Endothelial cell of umbilical vein (primary cell): ENCODE results near the gene PTPRO. TPM values are rescaled to one million over a fixed set of nuclear protein-coding genes. Genes with fewer than 3 reads are reported as not detected.

Experiments used
- BruUV-seq: library from RNA; stranded (reverse); fragments of 400-500 nt; replicated peaks from 2 replicates; lab custom pipeline; 2021; lab: Mats Ljungman, UMichigan
- CTCF ChIA-PET: fragments of 300-600, 350-600 bp; sonication (Branson Sonifier 250); formaldehyde crosslinking; loops from one replicate; lab custom pipeline; 2021; ENCODE audit warnings: antibody characterized with exemption, inconsistent platforms; lab: Charles Lee
- POLR2A ChIA-PET: fragments of 300-600, 350-600 bp; sonication (Branson Sonifier 250); formaldehyde crosslinking; loops from one replicate; lab custom pipeline; 2021; ENCODE audit warnings: antibody characterized with exemption, inconsistent platforms; lab: Charles Lee
- DNase-seq: peaks from one replicate; pipeline ENCODE4 v3.0.0-alpha.2; 2011; ENCODE audit warnings: low read depth, low spot score
- FAIRE-seq: peaks from 2 replicates; lab custom pipeline; 2011; peaks lifted over from hg19 to GRCh38; lab: Jason Lieb, UNC
- H2AFZ ChIP-seq: 2 replicates; pipeline ENCODE4 v1.6.0; 2012; ENCODE audit warnings: low read depth, low read length, control low read depth, inconsistent platforms
- H3K27ac ChIP-seq: 2 replicates; pipeline ENCODE4 v1.5.1; 2011; ENCODE audit warnings: low read depth, mild to moderate bottlenecking, control low read depth, low read length, moderate library complexity; ENCODE audit not compliant: insufficient read depth
- H3K27me3 ChIP-seq, 2 experiments: 2 replicates each; pipeline versions ENCODE4 v1.6.0 to v1.6.1; 2011; ENCODE audit warnings: low read length in 2 of 2, mixed read lengths in 1 of 2; ENCODE audit not compliant: control insufficient read depth in 2 of 2, insufficient read depth in 2 of 2
- H3K36me3 ChIP-seq, 2 experiments: 2 replicates in 1 of 2; 3 replicates in 1 of 2; pipeline ENCODE4 v1.5.1; 2011; ENCODE audit warnings: low read length in 2 of 2, mild to moderate bottlenecking in 1 of 2, moderate library complexity in 1 of 2; ENCODE audit not compliant: control insufficient read depth in 2 of 2, insufficient read depth in 2 of 2; ENCODE audit errors: extremely low read depth in 1 of 2
- H3K4me1 ChIP-seq: 3 replicates; pipeline ENCODE4 v1.5.1; 2011; ENCODE audit warnings: mild to moderate bottlenecking, low read length; ENCODE audit not compliant: control insufficient read depth, insufficient read depth; ENCODE audit errors: extremely low read depth
- H3K4me2 ChIP-seq: 2 replicates; pipeline ENCODE4 v1.6.1; 2011; ENCODE audit warnings: low read length, control low read depth, mixed read lengths; ENCODE audit not compliant: insufficient read depth
- H3K4me3 ChIP-seq, 3 experiments: fragments of 200-600 bp in 1 of 3; sonication (generic), shearing (Covaris generic) in 1 of 3; replicated peaks in 1 of 3; 2 replicates each; pipeline ENCODE4 v1.5.1; 2011 to 2016; ENCODE audit warnings: control low read depth in 3 of 3, low read length in 3 of 3, mild to moderate bottlenecking in 2 of 3, inconsistent platforms in 1 of 3, low read depth in 1 of 3, moderate library complexity in 1 of 3; ENCODE audit not compliant: insufficient read depth in 1 of 3
- H3K79me2 ChIP-seq: 2 replicates; pipeline ENCODE4 v1.6.0; 2012; ENCODE audit warnings: low read length, inconsistent platforms; ENCODE audit not compliant: control insufficient read depth, insufficient read depth
- H3K9ac ChIP-seq: replicated peaks from 2 replicates; pipeline ENCODE3; 2011; ENCODE audit warnings: low read length, control low read depth; ENCODE audit not compliant: insufficient read depth; ENCODE audit errors: extremely low read depth
- H3K9me1 ChIP-seq: replicated peaks from 3 replicates; pipeline ENCODE4 v1.6.0; 2011; ENCODE audit warnings: mild to moderate bottlenecking, low read length; ENCODE audit not compliant: control insufficient read depth, insufficient read depth; ENCODE audit errors: extremely low read depth
- H3K9me3 ChIP-seq: replicated peaks from 2 replicates; pipeline ENCODE4 v1.5.1; 2012; ENCODE audit warnings: low read length, inconsistent platforms; ENCODE audit not compliant: control insufficient read depth, insufficient read depth
- H4K20me1 ChIP-seq: replicated peaks from 2 replicates; pipeline ENCODE3; 2011; ENCODE audit warnings: mild to moderate bottlenecking, low read length; ENCODE audit not compliant: control insufficient read depth, insufficient read depth; ENCODE audit errors: extremely low read depth
- EZH2 ChIP-seq: IDR thresholded peaks from 2 replicates; pipeline ENCODE4 v1.6.1; 2012; ENCODE audit warnings: borderline replicate concordance, low read depth, mild to moderate bottlenecking, moderate library complexity, low read length, inconsistent platforms; ENCODE audit not compliant: severe bottlenecking
- FOS ChIP-seq: IDR thresholded peaks from 2 replicates; pipeline ENCODE4 v1.6.1; 2011; ENCODE audit warnings: mild to moderate bottlenecking, low read length, moderate library complexity, borderline replicate concordance; ENCODE audit not compliant: insufficient read depth
- GATA2 ChIP-seq: IDR thresholded peaks from 2 replicates; pipeline ENCODE4 v1.7.0; 2011; ENCODE audit warnings: low read depth, mild to moderate bottlenecking, moderate library complexity, mixed read lengths, low read length; ENCODE audit not compliant: insufficient read length, insufficient read depth
- JUN ChIP-seq: IDR thresholded peaks from 2 replicates; pipeline ENCODE4 v1.6.1; 2011; ENCODE audit warnings: borderline replicate concordance, low read depth; ENCODE audit not compliant: insufficient read length, insufficient read depth
- MAX ChIP-seq: IDR thresholded peaks from 2 replicates; pipeline ENCODE4 v1.6.1; 2011; ENCODE audit not compliant: insufficient read depth, insufficient read length
- MYC ChIP-seq: IDR thresholded peaks from one replicate; pipeline ENCODE4 v1.6.1; 2011; ENCODE audit warnings: mild to moderate bottlenecking, low read depth, low read length
- POLR2A ChIP-seq: IDR thresholded peaks from 2 replicates; pipeline ENCODE4 v1.6.1; 2012; ENCODE audit warnings: low read depth, mild to moderate bottlenecking, control low read depth, low read length
- POLR2AphosphoS5 ChIP-seq: IDR thresholded peaks from 2 replicates; pipeline ENCODE4 v1.6.1; 2012; ENCODE audit warnings: low read depth, mild to moderate bottlenecking, control low read depth, low read length, moderate library complexity; ENCODE audit not compliant: insufficient read depth
- dilution Hi-C: fragments of 300-500 bp; cut with MboI; formaldehyde crosslinking; loops from one replicate; pipeline ENCODE4 v1.15.0; 2019; ENCODE audit warnings: low sequenced_read_pairs; ENCODE audit not compliant: extremely low pct_ligation_motif_present
- intact Hi-C: fragments of 100-400 bp; cut with micrococcal nuclease; formaldehyde crosslinking; loops from one replicate; pipeline ENCODE4 v1.10.0; 2022
- polyA plus RNA-seq, 4 experiments: library from polyadenylated mRNA; depleted of rRNA in 3 of 4; stranded (reverse) in 3 of 4; unstranded in 1 of 4; fragments of >200 nt; gene quantifications; 2 replicates each; pipeline versions ENCODE4 v1.2.1 to v1.2.3, GENCODE V29; 2011 to 2012; ENCODE audit warnings: missing spikeins in 1 of 4
- total RNA-seq: library from RNA; stranded (reverse); gene quantifications from 2 replicates; pipeline ENCODE4 v1.2.3, GENCODE V29; 2021
- TF ChIP-seq, protein P1 (sequence below), 2 donors: IDR thresholded peaks; 1 replicate in 1 of 2; 2 replicates in 1 of 2; pipeline ENCODE4 v1.5.1; 2011; ENCODE audit warnings: low read length in 2 of 2, mild to moderate bottlenecking in 2 of 2, moderate library complexity in 2 of 2, control low read depth in 1 of 2, inconsistent platforms in 1 of 2, low read depth in 1 of 2; ENCODE audit not compliant: insufficient read depth in 1 of 2; ENCODE audit errors: extremely low read depth in 1 of 2

PTPRO gene
- total and polyA plus RNA-seq, 2 donors (not counting 3 experiments of a cell fraction or from before 2014, with no cell fraction given), result not detected

DNA sequence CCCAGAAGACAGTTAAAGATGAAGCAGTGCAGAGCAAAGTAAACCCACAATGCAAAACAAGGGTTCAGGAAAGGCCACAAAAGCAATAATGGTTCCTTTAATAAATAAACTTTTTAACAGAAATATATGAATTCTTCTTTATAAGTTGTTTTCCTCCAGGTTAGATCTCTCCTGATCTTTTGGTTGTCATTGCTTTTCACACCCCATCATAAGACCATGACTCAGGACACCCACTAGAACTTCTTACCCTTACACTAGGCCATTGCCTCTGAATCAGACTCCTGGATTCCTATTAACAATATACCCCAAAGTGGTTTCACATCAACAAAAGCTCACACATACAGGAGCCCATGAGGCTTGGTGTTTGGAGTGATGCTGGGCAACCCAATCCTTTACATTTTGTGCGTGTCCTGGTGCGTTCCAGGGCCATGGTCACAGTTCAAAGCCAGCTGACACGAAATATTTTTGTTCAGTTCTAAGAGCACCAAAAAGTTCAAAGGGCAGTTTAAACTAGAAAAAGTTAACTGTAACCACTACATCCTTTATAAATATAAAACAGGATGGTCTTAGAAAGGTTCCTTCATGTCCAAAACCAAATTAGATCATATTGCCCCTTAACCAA is 279.9 kb downstream of the PTPRO start:
- dilution Hi-C loops (no loop called here), intact Hi-C loops (no loop called here)
- no peak for DNase-seq
- Histone ChIP-seq H3K4me2 (no peak overlapping the region), H3K79me2 (no peaks in the 10 kb centered on the region), H3K4me1 (peaks cover 18% of the 10 kb centered on the region), H3K9me1 (no peaks in the 10 kb centered on the region), H3K9me3 (no peaks in the 10 kb centered on the region), H3K27me3 (peaks cover 0 to 2% of the 10 kb centered on the region in 2 experiments), H3K4me3 (no peak overlapping the region), H2AFZ (no peak overlapping the region), H4K20me1 (no peaks in the 10 kb centered on the region), H3K27ac (no peak overlapping the region), H3K36me3 (no peaks in the 10 kb centered on the region), H3K9ac (no peak overlapping the region)
- no peak for FAIRE-seq
- BruUV-seq, result no TSS peak
- POLR2A ChIA-PET, result no interaction called here
- TF ChIP-seq JUN, result no peak
- no peak for TF ChIP-seq POLR2A
- no peak for TF ChIP-seq POLR2AphosphoS5
- TF ChIP-seq, protein P1, sequence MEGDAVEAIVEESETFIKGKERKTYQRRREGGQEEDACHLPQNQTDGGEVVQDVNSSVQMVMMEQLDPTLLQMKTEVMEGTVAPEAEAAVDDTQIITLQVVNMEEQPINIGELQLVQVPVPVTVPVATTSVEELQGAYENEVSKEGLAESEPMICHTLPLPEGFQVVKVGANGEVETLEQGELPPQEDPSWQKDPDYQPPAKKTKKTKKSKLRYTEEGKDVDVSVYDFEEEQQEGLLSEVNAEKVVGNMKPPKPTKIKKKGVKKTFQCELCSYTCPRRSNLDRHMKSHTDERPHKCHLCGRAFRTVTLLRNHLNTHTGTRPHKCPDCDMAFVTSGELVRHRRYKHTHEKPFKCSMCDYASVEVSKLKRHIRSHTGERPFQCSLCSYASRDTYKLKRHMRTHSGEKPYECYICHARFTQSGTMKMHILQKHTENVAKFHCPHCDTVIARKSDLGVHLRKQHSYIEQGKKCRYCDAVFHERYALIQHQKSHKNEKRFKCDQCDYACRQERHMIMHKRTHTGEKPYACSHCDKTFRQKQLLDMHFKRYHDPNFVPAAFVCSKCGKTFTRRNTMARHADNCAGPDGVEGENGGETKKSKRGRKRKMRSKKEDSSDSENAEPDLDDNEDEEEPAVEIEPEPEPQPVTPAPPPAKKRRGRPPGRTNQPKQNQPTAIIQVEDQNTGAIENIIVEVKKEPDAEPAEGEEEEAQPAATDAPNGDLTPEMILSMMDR (IDR thresholded peaks at IDR 0.05; ENCODE audit: extremely low read depth in 1 of 2, insufficient read depth in 1 of 2, low read depth in 1 of 2, low read length in 2 of 2), result no peak
- TF ChIP-seq EZH2, result no peak
- TF ChIP-seq GATA2, result no peak
- TF ChIP-seq MYC, result no peak
- TF ChIP-seq MAX, result no peak
- no peak for TF ChIP-seq FOS
- CTCF ChIA-PET, result no interaction called here
